HL-60 (cell line): ENCODE results near the gene KCNMA1.

Experiments used
- GABPA ChIP-seq: IDR thresholded peaks from 2 replicates; pipeline ENCODE4 v1.6.1; 2012; ENCODE audit warnings: low read depth
- TF ChIP-seq, protein P1 (sequence below): IDR thresholded peaks from one replicate; pipeline ENCODE4 v1.5.1; 2011; ENCODE audit warnings: low read length, control low read depth, inconsistent platforms; ENCODE audit not compliant: insufficient read depth

DNA sequence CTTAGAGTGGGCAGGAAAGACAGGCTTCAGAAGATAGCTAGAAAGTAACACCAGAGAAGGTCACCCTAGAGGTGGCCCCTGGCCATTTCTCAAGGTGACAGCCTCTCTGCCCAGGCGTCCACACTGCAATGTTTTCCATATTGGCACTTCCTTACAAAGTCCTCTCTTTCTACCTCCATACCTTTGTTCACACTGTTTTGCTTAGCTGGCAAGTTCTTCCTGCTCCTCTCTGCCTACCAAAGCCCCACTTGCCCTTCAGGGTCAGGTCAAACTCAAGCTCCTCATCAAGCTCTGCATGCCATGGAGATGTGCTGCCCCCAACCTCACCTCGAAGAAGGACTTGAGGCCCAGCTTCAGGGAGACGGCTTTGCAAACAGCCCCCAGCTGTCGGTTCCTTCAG, 190.9 kb downstream of the KCNMA1 start:
- TF ChIP-seq, protein P1, sequence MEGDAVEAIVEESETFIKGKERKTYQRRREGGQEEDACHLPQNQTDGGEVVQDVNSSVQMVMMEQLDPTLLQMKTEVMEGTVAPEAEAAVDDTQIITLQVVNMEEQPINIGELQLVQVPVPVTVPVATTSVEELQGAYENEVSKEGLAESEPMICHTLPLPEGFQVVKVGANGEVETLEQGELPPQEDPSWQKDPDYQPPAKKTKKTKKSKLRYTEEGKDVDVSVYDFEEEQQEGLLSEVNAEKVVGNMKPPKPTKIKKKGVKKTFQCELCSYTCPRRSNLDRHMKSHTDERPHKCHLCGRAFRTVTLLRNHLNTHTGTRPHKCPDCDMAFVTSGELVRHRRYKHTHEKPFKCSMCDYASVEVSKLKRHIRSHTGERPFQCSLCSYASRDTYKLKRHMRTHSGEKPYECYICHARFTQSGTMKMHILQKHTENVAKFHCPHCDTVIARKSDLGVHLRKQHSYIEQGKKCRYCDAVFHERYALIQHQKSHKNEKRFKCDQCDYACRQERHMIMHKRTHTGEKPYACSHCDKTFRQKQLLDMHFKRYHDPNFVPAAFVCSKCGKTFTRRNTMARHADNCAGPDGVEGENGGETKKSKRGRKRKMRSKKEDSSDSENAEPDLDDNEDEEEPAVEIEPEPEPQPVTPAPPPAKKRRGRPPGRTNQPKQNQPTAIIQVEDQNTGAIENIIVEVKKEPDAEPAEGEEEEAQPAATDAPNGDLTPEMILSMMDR = no peak
- TF ChIP-seq GABPA = no peak
